MCF 10A (cell line): Measurements from ENCODE around the gene OR2B6. TPM values are rescaled to one million over a fixed set of nuclear protein-coding genes. Genes with fewer than 3 reads are reported as not detected.

Experiments used
- BruUV-seq: library from RNA; stranded (reverse); fragments of 400-500 nt; replicated peaks from 2 replicates; lab custom pipeline; 2021; lab: Mats Ljungman, UMichigan
- CTCF ChIA-PET: fragments of 300-600 bp; sonication (Branson Sonifier 250); formaldehyde crosslinking; extraction: SDS; loops from one replicate; lab custom pipeline; 2021; ENCODE audit warnings: antibody characterized with exemption, inconsistent platforms; lab: Yijun Ruan, JAX
- POLR2A ChIA-PET: fragments of 300-600, 350-650 bp; sonication (Branson Sonifier 250); formaldehyde crosslinking; extraction: SDS; loops from one replicate; lab custom pipeline; 2020; ENCODE audit warnings: antibody characterized with exemption, inconsistent platforms; lab: Yijun Ruan, JAX
- DNase-seq: peaks from one replicate; pipeline ENCODE4 v3.0.0-alpha.2; 2018; ENCODE audit not compliant: unreplicated experiment
- H3K27ac Mint-ChIP-seq: one replicate; pipeline ENCODE4 v1.8.0; 2022; ENCODE audit warnings: mild to moderate bottlenecking, low read depth, mixed read lengths; ENCODE audit not compliant: unreplicated experiment
- H3K27me3 Mint-ChIP-seq: one replicate; pipeline ENCODE4 v1.8.0; 2022; ENCODE audit warnings: mixed read lengths; ENCODE audit not compliant: insufficient read depth, unreplicated experiment
- H3K36me3 Mint-ChIP-seq: one replicate; pipeline ENCODE4 v1.8.0; 2022; ENCODE audit warnings: mild to moderate bottlenecking, moderate library complexity, mixed read lengths; ENCODE audit not compliant: insufficient read depth, unreplicated experiment
- H3K4me1 Mint-ChIP-seq: one replicate; pipeline ENCODE4 v1.8.0; 2022; ENCODE audit warnings: mixed read lengths; ENCODE audit not compliant: insufficient read depth, unreplicated experiment
- H3K4me3 Mint-ChIP-seq: one replicate; pipeline ENCODE4 v1.8.0; 2022; ENCODE audit warnings: mild to moderate bottlenecking, moderate library complexity, mixed read lengths; ENCODE audit not compliant: unreplicated experiment
- H3K9me3 Mint-ChIP-seq: one replicate; pipeline ENCODE4 v1.8.0; 2022; ENCODE audit warnings: mixed read lengths; ENCODE audit not compliant: unreplicated experiment
- CTCF ChIP-seq: fragments of 200-600 bp; IDR thresholded peaks from one replicate; pipeline ENCODE4 v1.8.0; 2022; ENCODE audit warnings: antibody characterized with exemption, mild to moderate bottlenecking; ENCODE audit not compliant: unreplicated experiment
- intact Hi-C: fragments of 100-400 bp; cut with micrococcal nuclease; formaldehyde crosslinking; loops from 2 replicates; pipeline ENCODE4 v1.14.1; 2022
- total RNA-seq: library from RNA; stranded (reverse); gene quantifications from 2 replicates; pipeline ENCODE4 v1.2.3, GENCODE V29; 2022

Gene OR2B6
- total RNA-seq, 1 experiment from 2014 or later = not detected

- DNase-seq = no peak
- POLR2A ChIA-PET = no interaction called here
- Mint-ChIP-seq H3K4me3 (no peak overlapping the region), H3K4me1 (no peaks in the 10 kb centered on the region), H3K36me3 (no peaks in the 10 kb centered on the region), H3K9me3 (no peaks in the 10 kb centered on the region), H3K27me3 (peaks cover 64% of the 10 kb centered on the region), H3K27ac (no peak overlapping the region)
- no peak for TF ChIP-seq CTCF
- CTCF ChIA-PET = interaction anchor here (0.6 kb wide), 1 partner anchor 17 kb away, joined by 4 read pairs; no protein-coding TSS in a partner anchor
- no TSS peak for BruUV-seq
- intact Hi-C loops = no loop called here
These were observed 37.6 kb downstream of the OR2B6 start for GRCh38 chr6:27994616-27995015.

GRCh38 chr6:28000351-28001045 is 43.5 kb downstream of the OR2B6 start:
- intact Hi-C loops = no loop called here
- POLR2A ChIA-PET = no interaction called here
- CTCF ChIA-PET = interaction anchor here (0.6 kb wide), 1 partner anchor 78 kb away, joined by 5 read pairs; no protein-coding TSS in a partner anchor
- H3K4me3 Mint-ChIP-seq = no peak overlapping the region
- BruUV-seq = no TSS peak
- H3K27me3 Mint-ChIP-seq = peaks cover 37% of the 10 kb centered on the region
- H3K36me3 Mint-ChIP-seq = no peaks in the 10 kb centered on the region
- no peaks in the 10 kb centered on the region for H3K4me1 Mint-ChIP-seq
- DNase-seq = no peak
- H3K27ac Mint-ChIP-seq = no peak overlapping the region
- no peak for TF ChIP-seq CTCF
- no peaks in the 10 kb centered on the region for H3K9me3 Mint-ChIP-seq

GRCh38 chr6:28001351-28001750 is 44.3 kb downstream of the OR2B6 start:
- intact Hi-C loops = no loop called here
- no peak for DNase-seq
- no peaks in the 10 kb centered on the region for H3K9me3 Mint-ChIP-seq
- no peak overlapping the region for H3K27ac Mint-ChIP-seq
- POLR2A ChIA-PET = no interaction called here
- BruUV-seq = no TSS peak
- TF ChIP-seq CTCF = no peak
- H3K4me1 Mint-ChIP-seq = no peaks in the 10 kb centered on the region
- H3K4me3 Mint-ChIP-seq = no peak overlapping the region
- H3K36me3 Mint-ChIP-seq = no peaks in the 10 kb centered on the region
- H3K27me3 Mint-ChIP-seq = peaks cover 37% of the 10 kb centered on the region
- CTCF ChIA-PET = no interaction called here

- no peak overlapping the region for H3K27ac Mint-ChIP-seq
- peaks cover 35% of the 10 kb centered on the region for H3K27me3 Mint-ChIP-seq
- H3K4me3 Mint-ChIP-seq = no peak overlapping the region
- no peaks in the 10 kb centered on the region for H3K36me3 Mint-ChIP-seq
- H3K4me1 Mint-ChIP-seq = no peaks in the 10 kb centered on the region
- ChIA-PET POLR2A (no interaction called here), CTCF (no interaction called here)
- intact Hi-C loops = no loop called here
- BruUV-seq = no TSS peak
- H3K9me3 Mint-ChIP-seq = no peaks in the 10 kb centered on the region
- no peak for DNase-seq
- no peak for TF ChIP-seq CTCF
These were observed 44.7 kb downstream of the OR2B6 start for GRCh38 chr6:28001751-28002150.
